Fibroblast of gingiva (primary cell): Measurements from ENCODE around the gene HSPH1.
"Not testable (repeated sequence)": the region's sequence is repeated elsewhere in the genome, so short reads cannot be mapped to it uniquely, and the experiment has no call there.

ENCODE experiments used
- DNase-seq: peaks from one replicate; pipeline ENCODE4 v3.0.0-alpha.2; 2011; ENCODE audit warnings: low read depth

Gene HSPH1

GRCh38 chr13:31177813-31178495 is 16.2 kb upstream of the HSPH1 start:
- DNase-seq: not testable (repeated sequence)

GRCh38 chr13:31175847-31176532 is 14.3 kb upstream of the HSPH1 start:
- DNase-seq: peak; percentile 44

- DNase-seq: peak; percentile 18
These were observed 12.3 kb upstream of the HSPH1 start for GRCh38 chr13:31174018-31174417.

DNA sequence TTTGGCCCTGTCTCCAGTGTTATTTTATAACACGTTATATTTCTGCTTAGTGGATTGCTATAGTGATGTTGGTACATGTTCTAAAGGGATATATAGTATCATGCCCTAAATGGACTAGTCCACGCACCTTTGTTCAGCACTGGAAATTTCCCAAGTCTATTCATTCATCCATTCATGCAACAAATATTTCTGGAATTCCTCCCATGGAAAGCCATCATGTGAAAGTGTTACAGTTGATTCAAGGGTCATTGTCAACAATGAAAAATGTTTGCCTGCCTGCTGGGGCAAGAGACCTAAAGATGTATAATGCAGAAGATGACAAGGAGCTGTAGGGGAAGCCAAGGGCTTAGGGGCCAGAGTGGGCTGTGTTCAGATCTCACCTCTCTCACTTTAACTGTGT is 10.8 kb upstream of the HSPH1 start:
- peak; percentile 79 for DNase-seq

DNA sequence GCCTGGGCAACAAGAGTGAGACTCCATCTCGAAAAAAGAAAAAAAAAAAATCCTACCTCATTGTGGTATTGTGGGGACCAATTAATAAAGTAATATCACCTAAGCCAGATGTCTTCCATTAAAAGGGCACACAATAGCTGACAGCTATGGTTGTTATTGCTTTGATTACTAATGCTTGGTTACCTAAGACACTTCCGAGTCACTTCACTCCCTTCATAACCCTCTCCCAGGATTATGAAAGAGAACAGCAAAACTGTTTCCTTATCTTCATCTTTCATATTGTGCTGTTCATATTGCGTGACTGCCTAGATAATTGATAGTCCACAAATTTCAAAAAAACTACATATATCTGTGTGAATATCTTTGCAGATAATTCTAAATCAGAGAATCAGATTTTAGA is 10.3 kb upstream of the HSPH1 start:
- DNase-seq: no peak

- no peak for DNase-seq
These were observed 7.0 kb upstream of the HSPH1 start for GRCh38 chr13:31168736-31169135.

DNA sequence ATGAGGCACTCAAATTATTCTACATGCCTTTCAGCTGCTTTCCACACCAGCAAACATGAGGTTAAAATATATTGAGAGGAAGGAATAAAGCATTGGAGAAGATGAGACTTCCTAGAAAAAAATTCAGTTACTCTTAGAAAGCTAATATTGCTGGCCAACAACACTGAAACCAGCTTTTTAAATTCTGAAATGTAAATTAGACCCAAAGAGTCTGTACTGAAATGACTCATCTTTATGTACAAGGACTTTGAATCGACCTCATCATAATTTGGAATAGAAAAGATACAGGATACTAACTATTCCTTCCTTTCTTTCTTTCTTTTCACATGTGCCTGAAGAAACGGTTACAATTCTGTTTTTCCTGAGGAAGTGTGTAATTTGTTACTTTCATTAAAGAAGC is 6.5 kb upstream of the HSPH1 start:
- DNase-seq: no peak

DNA sequence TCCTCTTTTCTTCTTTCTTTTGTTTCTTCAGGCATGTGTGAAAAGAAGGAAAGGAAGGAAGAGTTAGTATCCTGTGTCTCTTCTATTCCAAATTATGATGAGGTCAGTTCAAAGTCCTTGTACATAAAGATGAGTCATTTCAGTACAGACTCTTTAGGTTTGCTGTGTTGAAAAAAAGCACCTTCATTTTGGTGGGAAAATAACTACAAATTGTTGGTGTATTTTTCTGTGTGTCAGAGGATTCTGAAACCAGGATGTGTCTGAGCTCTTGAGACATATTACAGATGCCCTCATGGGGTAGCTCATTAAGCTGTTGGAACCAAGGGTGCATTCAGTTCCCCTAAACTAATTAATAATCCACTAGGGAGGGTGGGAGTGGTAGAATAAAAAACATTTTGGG is 5.8 kb upstream of the HSPH1 start:
- no peak for DNase-seq

GRCh38 chr13:31166591-31166990 is 4.9 kb upstream of the HSPH1 start:
- no peak for DNase-seq

- peak; percentile 98 for DNase-seq
These were observed 676 bp upstream of the HSPH1 start for GRCh38 chr13:31162151-31163008.

- peak; percentile 73 for DNase-seq
These were observed 697 bp downstream of the HSPH1 start for GRCh38 chr13:31160857-31161556.

GRCh38 chr13:31159306-31159705 is 2.4 kb downstream of the HSPH1 start:
- DNase-seq: no peak

- DNase-seq: no peak
These were observed 6.8 kb downstream of the HSPH1 start for GRCh38 chr13:31154939-31155338.

- DNase-seq: no peak
These were observed 9.9 kb downstream of the HSPH1 start for GRCh38 chr13:31151837-31152236.

- no peak for DNase-seq
These were observed 11.3 kb downstream of the HSPH1 start for GRCh38 chr13:31150315-31150985.

DNA sequence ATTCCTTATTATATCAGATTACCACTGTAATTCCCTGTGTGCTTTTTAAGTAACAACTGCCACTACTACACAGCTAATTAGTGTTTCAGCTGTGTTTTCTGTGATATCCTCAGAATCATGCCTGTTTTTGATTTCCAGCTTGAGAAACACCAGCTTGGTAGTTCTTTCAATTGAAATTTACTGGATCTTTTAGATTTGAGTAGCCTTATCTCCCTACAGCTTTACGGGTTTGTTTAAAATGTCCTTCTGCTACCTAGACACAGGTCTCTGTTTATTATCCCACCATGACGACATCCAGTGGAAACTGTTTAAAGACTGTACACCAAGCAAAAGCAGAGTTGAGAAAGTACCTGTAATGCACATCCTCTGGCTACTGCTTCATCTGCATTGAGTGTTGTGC is 12.1 kb downstream of the HSPH1 start:
- DNase-seq: no peak

- DNase-seq: no peak
These were observed 16.3 kb downstream of the HSPH1 start for GRCh38 chr13:31145417-31145816.

GRCh38 chr13:31138515-31138914 is 23.2 kb downstream of the HSPH1 start:
- DNase-seq: no peak

DNA sequence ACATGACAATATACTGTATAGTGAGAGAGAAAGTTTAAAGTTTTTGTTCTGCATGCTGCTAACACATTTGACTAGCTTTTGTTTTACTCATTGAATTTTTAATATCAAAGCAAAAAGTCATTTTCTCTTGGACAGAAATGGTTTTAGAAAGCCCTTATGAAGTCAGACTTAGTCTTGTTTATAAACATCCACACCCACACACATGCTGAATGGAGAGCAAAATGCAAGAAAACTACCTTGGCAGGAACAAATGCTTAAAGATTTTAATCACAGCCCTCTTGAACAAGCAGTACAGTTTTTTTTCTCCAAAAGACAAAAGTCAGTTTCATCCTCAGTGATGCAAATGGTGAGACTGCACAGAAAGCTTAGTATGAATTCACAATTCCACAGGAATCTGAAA is 25.0 kb downstream of the HSPH1 start:
- DNase-seq: no peak

DNA sequence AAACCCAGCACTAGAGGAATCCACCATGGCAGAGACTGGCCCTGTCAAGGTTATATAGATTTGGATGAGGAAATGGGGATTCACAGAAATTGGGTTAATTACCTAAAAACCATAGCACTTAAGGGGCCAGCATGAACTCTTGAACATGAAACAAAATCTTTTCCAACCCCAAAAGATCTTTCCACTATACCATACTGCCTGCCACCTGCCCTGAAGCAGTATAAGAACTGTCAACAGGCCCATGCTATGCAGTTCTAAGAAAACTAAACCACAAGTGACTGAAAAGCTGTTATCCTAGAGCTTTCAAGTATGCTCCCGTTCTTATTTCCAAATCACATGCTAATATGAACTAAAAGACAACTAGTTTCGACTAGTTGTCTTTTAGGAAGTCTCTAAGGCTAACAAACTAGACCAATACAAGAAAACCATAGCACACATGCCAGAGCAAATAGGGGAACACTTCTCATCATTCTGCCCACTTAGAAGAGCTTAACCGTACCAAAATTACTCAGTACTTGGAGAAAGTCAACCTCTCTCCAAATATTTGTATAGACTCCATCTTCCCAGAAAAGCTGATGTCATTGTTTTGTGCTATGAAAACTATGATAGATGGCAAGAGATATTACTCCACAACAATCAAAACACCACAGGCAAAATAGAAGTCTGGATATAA is 27.5 kb downstream of the HSPH1 start:
- no peak for DNase-seq

DNA sequence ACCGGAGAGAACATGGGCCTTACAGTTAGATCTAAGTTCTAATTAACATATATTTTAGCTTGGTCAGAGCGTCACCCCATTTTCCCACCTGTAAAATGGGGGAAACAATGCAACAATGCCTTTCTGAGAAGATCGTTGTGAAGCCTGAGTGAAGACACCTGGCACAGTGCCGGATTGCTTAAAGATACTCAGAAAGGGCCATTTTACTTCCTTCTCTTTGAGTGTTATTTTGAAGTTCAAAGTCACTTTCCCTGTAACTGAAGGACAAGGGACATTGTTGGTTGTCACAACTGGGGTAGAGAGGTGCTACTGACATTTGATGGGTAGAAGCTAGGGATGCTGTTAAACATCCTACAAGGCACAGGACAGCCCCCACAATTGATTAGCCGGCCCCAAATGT is 28.1 kb downstream of the HSPH1 start:
- no peak for DNase-seq
